ENCODE data around the gene KCNMB4.

DNA sequence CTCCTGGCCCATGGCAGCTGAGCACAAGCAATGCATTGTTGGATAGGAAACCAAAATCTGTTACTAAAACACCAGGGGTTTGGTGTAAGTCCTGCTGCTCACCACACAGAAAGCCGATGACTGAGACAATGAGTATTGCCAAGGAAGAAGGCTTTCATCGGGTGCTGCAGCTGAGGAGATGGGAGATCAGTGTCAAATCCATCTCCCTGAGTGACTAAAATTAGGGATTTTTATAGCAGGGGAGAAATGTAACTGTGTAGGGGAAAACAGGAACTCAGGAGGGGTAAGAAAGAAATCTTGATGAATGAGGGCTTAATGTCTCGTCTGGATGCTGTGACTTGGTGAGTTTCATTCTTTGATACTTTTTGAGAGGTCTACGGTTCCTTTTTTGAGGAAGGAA lies 97.9 kb downstream of the KCNMB4 start:
- TF ChIP-seq, protein P1, sequence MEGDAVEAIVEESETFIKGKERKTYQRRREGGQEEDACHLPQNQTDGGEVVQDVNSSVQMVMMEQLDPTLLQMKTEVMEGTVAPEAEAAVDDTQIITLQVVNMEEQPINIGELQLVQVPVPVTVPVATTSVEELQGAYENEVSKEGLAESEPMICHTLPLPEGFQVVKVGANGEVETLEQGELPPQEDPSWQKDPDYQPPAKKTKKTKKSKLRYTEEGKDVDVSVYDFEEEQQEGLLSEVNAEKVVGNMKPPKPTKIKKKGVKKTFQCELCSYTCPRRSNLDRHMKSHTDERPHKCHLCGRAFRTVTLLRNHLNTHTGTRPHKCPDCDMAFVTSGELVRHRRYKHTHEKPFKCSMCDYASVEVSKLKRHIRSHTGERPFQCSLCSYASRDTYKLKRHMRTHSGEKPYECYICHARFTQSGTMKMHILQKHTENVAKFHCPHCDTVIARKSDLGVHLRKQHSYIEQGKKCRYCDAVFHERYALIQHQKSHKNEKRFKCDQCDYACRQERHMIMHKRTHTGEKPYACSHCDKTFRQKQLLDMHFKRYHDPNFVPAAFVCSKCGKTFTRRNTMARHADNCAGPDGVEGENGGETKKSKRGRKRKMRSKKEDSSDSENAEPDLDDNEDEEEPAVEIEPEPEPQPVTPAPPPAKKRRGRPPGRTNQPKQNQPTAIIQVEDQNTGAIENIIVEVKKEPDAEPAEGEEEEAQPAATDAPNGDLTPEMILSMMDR (IDR thresholded peaks at IDR 0.05): no peak
- no peak for TF ChIP-seq POLR2A (IDR thresholded peaks at IDR 0.05)

Measured in right lobe of liver (tissue), 4 donors.